ENCODE data around the gene ESRRA.

DNA sequence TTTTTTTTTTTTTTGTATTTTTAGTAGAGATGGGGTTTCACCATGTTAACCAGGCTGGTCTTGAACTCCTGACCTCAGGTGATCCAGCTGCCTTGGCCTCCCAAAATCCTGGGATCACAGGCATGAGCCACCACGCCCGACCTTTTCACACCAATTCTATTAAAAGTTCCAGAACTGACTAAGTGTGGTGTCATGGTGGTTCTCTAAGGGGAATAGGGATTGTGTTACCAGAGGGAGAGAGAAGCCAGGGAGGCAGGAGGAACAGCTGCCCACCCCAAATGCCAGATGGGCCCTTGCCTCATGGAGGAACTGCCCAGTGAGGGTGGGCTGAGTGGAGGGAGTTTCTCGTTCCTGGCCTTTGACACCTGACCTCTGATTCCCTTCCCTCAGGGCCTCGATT is 59.6 kb downstream of the ESRRA start:
- TF ChIP-seq NFRKB (IDR thresholded peaks at IDR 0.05) (no peak), ARNT (IDR thresholded peaks at IDR 0.05) (no peak), BHLHE40 (IDR thresholded peaks at IDR 0.05; ENCODE audit: borderline replicate concordance) (no peak), SP1 (IDR thresholded peaks at IDR 0.05) (no peak), FOXA1 (IDR thresholded peaks at IDR 0.05) (no peak), SUZ12 (IDR thresholded peaks at IDR 0.05) (no peak), HDGF (IDR thresholded peaks at IDR 0.05; ENCODE audit: borderline replicate concordance) (no peak), ELF4 (IDR thresholded peaks at IDR 0.05) (no peak), L3MBTL2 (conservative IDR thresholded peaks at IDR 0.05) (no peak), FOXM1 (IDR thresholded peaks at IDR 0.05; ENCODE audit: borderline replicate concordance) (no peak), ZNF384 (IDR thresholded peaks at IDR 0.05) (no peak), CTBP1 (IDR thresholded peaks at IDR 0.05; ENCODE audit: borderline replicate concordance) (no peak), TARDBP (IDR thresholded peaks at IDR 0.05) (no peak)

Data from HEK293T (cell line).